ENCODE results near the gene FAM174C.

DNA sequence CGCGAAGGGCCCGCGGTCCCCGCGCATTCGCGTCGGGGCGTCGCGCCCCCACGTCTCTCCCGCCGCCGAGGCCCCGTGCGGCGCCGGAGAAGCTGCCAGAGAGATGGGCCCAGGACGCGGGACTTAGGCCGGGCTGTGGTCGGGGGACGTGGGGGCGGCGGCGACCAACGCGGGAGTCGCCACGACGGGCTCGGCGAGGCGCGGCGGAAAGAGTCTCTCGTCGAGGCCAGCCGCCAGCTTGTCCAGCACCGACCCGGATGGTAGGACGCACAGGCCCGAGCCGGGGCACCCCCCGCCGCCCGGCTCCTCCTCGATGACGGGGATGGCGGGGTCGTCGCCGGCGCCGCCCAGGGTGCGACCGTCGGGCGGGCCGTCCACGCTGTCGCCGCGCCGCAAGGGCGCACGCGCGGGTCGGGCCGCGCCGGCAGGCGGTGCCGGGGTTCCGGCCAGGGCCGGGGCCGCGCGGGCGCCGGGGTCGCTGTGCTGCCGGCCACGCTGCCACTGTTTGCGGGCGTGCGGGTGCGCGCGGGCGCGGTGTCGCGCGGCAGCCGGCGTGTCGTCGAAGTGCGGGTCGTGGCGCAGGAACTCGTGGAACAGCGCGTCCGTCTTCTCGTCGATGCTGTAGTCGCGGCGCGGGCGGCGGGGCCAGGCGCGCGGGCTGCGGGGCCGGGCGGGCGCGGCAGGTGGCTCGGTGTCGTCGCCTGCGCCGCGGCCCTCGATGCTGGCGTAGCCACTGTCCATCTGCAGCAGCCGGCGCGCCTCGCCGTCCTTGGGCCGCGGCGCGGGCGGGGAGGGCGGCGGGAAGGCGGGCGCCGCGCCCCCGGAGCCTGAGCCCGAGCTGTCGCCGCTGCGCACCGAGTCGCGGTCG, 46.0 kb upstream of the FAM174C start:
- TF ChIP-seq CTCF (IDR thresholded peaks at IDR 0.05), result no peak
- no peak for TF ChIP-seq POLR2A (IDR thresholded peaks at IDR 0.05; ENCODE audit: low read depth)
